ENCODE results near the gene PRKCI.
"Not testable (repeated sequence)": the region's sequence is repeated elsewhere in the genome, so short reads cannot be mapped to it uniquely, and the experiment has no call there.

PRKCI gene

GRCh38 chr3:170225166-170225565, 2.9 kb downstream of the PRKCI start:
- FAIRE-seq, result no peak

DNA sequence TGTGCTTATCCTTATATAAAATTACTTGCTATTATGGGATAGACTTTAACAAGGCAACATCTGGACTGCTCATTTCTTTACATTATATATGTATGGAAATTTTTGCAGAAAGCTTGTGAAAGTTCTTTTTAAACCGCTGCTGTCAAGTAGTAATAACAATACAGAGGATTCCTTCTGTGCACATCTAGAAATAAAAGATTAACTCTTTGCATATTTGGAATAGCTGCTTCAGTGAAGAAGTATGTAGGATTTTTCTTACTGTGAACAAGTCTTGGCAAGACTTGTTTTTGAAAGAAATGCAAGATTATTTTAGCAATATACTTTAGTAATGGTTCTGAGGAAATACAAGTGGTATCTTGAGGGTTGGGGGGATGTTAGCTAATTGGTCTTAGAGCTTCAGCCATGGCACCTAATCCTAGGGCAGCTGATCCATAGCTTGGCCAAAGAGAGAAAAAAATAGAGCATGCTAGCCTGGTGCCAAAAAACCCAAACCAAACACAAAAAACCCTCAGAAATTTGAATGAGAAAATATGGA, 4.3 kb downstream of the PRKCI start:
- FAIRE-seq, result no peak

DNA sequence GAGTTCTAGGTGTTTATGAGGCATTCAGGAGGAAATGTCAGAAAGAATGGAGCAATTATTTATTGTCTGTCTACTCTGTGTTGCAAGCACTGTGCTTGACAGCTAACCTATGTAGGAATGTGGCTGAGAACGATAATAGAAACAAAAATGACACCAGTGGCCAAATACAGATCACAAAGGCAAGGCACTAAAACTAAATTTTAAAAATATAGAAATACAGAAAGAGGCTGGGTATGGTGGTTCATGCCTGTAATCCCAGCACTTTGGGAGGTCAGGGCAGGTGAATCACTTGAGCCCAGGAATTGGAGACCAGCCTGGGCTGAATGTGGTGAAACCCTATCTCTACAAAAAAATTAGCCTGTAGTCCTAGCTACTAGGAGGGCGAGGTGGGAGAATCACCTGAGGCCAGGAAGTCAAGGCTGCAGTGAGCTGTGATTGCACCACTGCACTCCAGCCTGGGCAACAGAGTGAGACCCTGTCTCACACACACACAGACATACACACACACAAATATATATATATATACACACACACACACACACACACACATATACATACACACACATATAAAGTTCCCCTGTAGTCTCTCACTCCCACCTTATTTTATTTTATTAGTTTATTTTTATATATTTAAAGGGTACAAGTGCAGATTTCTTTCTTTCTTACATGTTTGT, 6.0 kb downstream of the PRKCI start:
- no peak for FAIRE-seq

DNA sequence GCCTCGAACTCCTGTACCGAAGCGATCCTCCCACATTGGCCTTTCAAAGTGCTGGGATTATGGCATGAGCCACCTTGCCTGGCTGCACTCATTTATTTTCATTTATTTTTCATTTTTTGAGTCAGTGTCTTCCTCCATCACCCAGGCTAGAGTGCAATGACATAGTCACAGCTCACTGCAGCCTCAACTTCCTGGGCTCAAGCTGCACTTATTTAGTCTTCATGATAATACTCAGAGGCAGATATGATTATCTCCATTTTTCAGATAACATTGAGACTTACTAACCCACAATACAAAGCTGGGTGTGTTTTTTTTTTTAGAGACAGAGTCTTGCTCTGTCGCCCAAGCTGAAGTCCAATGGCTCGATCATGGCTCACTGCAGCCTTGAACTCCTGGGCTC, 10.0 kb downstream of the PRKCI start:
- no peak for FAIRE-seq

- peak; percentile 62 for FAIRE-seq
Observed at GRCh38 chr3:170233530-170233929, 11.3 kb downstream of the PRKCI start.

- no peak for FAIRE-seq
Observed at GRCh38 chr3:170240142-170240541, 17.9 kb downstream of the PRKCI start.

- peak; percentile 10 for FAIRE-seq
Observed at GRCh38 chr3:170240671-170241070, 18.4 kb downstream of the PRKCI start.

GRCh38 chr3:170244576-170244975, 22.4 kb downstream of the PRKCI start:
- FAIRE-seq, result no peak

DNA sequence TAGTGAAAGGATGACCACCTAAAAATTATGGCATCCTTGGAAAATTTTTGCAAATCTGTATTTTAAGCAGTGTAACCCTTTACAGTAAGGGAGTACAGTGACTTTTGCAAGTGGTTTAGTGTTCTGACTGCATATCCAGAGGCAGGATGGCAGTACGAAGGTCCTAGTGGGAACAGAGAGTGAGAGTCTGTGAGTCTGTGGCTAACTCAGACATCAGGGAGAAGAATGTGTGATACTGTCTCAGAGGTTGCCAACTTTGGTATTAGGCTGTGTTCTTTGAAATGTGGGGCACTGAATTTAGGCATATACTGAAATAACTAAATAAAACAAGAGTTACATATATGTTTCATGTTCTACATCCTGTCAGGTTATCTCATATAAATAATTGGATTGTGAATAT, 25.7 kb downstream of the PRKCI start:
- no peak for FAIRE-seq

DNA sequence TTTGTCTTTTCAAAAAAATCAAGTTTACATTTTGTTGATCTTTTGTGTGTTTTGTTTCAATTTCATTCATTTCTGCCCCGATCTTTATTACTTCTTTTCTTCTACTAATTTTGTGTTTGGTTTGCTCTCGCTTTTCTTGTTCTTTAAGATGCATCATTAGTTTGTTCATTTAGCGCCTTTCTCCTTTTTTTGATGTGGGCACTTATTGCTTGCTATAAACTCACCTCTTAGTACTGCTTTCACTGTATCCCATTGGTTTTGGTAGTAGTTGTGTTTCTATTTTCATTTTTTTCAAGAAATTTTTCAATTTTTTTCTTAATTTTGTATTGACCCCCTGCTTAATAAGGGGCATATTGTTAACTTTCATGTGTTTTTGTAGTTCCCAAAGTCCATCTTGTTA, 34.4 kb downstream of the PRKCI start:
- FAIRE-seq, result no peak

DNA sequence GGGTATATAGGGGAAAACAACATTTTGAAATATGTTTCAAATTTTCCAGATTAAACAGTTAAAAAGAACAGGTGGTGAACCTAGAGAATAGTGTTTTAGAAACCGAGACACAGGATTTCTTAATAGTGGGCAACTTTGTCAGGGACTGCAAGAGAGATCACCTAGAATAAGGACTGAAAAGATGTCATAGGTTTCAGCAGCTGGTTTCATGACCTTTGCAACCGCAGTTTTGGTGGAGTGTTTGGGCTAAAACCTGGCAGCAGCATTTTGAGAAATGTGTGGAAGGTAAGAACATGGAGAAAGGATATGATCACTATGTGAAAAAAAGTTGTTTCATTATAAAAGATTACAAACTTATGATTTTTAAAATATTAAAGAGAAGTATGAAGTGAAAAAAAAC, 34.9 kb downstream of the PRKCI start:
- FAIRE-seq, result no peak

GRCh38 chr3:170258105-170258487, 35.9 kb downstream of the PRKCI start:
- no peak for FAIRE-seq

GRCh38 chr3:170259907-170260306, 37.7 kb downstream of the PRKCI start:
- FAIRE-seq, result no peak

DNA sequence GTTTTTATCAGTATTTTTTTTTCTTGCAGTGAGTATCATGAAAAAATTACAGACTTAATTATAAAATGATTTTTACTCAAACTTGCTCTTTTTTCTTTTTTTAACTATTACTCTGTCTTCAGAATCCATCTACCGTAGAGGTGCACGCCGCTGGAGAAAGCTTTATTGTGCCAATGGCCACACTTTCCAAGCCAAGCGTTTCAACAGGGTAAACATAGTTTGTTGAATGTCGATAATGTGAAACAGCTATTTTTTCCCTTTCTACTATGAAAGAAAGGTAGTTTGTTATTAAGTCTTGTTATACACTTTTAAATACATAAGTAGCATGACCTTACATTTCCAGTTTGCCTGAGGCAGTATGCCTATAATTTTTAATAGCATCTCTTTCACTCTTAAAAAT, 45.6 kb downstream of the PRKCI start:
- FAIRE-seq, result no peak

DNA sequence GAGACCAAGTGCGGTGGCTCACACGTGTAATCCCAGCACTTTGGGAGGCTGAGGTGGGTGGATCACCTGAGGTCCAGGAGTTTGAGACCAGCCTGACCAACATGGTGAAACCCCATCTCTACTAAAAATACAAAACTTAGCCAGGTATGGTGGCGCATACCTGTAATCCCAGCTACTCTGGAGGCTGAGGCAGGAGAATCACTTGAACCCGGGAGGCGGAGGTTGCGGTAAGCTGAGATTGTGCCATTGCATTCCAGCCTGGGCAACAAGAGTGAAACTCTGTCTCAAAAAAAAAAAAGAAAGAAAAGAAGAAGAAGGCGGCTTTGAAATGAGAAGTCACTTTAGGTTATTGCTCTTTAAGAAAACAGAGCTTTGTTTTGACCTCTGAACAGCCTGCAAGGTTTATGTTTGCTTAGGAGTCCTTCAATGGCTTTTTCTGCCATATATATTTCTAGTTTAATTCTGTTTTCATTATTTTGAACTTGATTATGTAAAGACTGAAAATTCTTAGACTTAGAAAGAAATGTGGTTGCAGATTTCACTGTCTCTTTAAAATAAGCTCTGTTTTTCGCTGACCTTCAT, 47.5 kb downstream of the PRKCI start:
- not testable (repeated sequence) for FAIRE-seq

GRCh38 chr3:170270282-170270881, 48.2 kb downstream of the PRKCI start:
- peak; percentile 86 for FAIRE-seq

DNA sequence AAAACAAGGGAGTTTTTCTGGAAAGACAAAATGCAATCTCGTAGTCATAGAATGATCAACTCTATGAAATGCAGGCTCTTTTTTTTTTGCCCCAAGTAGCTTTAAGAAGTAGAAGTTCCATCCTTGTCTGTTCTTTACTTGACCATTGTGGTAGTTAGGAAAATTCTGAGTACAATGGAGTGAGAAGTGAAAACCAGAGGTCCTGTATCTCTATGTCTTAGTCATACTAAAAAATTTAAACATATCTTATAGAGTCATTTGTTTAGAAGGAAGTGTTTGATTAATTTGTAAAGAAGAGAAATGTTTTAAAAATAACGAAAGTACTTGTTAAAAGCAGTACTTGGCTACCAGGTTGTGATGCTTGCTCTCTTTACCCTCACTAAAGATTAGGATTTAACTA, 52.4 kb downstream of the PRKCI start:
- no peak for FAIRE-seq

- no peak for FAIRE-seq
Observed at GRCh38 chr3:170275832-170276231, 53.6 kb downstream of the PRKCI start.

DNA sequence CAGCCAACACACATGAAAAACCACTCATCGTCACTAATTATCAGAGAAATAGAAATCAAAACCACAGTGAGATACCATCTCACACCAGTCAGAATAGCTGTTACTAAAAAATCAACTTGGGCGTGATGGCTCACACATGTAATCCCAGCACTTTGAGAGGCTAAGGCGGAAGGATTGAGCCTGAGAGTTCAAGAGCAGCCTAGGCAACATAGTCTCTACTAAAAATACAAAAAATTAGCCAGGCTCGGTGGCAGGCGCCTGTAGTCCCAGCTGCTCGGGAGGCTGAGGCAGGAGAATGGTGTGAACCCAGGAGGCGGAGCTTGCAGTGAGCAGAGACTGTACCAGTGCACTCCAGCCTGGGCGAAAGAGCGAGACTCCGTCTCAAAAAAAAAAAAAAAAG, 55.1 kb downstream of the PRKCI start:
- not testable (repeated sequence) for FAIRE-seq

GRCh38 chr3:170277833-170278580, 55.8 kb downstream of the PRKCI start:
- no peak for FAIRE-seq

GRCh38 chr3:170278627-170279026, 56.4 kb downstream of the PRKCI start:
- FAIRE-seq, result no peak

DNA sequence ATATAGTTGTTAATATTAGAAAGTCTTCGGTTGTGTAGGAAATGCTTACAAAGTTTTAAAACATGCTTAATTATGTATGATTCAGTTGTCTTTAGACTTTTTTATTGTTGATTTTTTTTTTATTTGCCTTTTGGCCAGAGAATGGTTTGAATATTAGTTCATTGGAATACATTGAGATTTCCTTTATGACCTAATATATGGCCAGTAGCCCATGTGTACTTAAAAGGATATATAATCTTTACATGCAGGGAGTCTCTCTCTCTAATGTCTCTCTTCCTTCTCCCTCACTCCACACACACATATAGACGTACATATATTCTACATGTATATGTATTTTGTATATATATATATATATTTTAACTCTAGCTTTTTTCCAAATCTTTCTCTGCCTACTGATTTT, 68.0 kb downstream of the PRKCI start:
- no peak for FAIRE-seq

GRCh38 chr3:170295586-170295985, 73.4 kb downstream of the PRKCI start:
- no peak for FAIRE-seq

GRCh38 chr3:170296703-170297102, 74.5 kb downstream of the PRKCI start:
- no peak for FAIRE-seq

Data from colon (tissue), 2 donors.